ENCODE measurements around the gene BRWD1.

Gene BRWD1

DNA sequence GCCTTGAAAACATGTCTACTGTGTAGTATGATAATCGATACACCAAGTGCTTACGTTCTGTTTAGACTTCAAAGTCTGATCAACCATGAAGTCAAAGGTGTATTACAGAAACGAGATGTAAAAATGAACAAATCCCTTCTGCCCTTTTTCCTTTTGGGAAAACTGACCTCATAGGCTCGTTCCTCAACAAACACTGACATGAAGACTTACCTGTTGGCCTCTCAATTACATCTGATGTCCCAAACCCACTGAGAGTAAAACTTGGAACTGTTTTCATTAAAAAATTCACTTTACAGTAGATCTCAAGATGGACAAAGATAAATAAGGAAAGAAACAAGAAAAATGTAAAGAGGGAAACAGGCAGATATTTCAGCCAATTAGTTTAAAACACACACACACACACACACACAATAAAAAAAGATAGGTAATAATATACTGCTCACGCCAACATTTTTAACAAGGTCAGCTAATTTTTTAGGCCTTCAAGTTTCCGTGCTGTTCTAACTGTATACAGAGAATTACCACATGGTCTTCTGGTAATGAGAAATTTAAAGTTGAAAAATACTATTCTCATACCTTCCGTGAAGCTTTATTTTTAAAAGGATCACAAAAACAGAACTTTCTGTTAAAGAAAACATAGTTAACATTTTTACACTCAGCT lies 33.4 kb upstream of the BRWD1 start:
- Histone ChIP-seq H3K4me2 (ENCODE audit: low read length) (peak overlapping the region; percentile 78), H3K9me3 (ENCODE audit: control insufficient read depth, insufficient read depth, low read length) (no peaks in the 10 kb centered on the region), H3K4me3 (ENCODE audit: low read length) (peak overlapping the region; percentile 97), H3F3A (ENCODE audit: control insufficient read depth, insufficient read depth) (peaks cover 66% of the 10 kb centered on the region), H3K27me3 (ENCODE audit: control insufficient read depth, low read length) (no peaks in the 10 kb centered on the region), H3K36me3 (ENCODE audit: control insufficient read depth, low read length) (peaks cover 70% of the 10 kb centered on the region), H3K27ac (ENCODE audit: low read depth, low read length) (peak overlapping the region; percentile 87), H4K20me1 (ENCODE audit: control insufficient read depth, insufficient read depth, low read depth, low read length) (peaks cover 21% of the 10 kb centered on the region), H3K79me2 (ENCODE audit: control insufficient read depth, low read length) (peaks cover 69% of the 10 kb centered on the region), H3K4me1 (ENCODE audit: control insufficient read depth, low read length) (peaks cover 53% of the 10 kb centered on the region), H3K9me2 (replicated peaks; ENCODE audit: control insufficient read depth, low read length) (no peaks in the 10 kb centered on the region)
- TF ChIP-seq EZH2phosphoT487 (IDR thresholded peaks at IDR 0.05; ENCODE audit: borderline replicate concordance, low read length), result no peak
- TF ChIP-seq, protein P1, sequence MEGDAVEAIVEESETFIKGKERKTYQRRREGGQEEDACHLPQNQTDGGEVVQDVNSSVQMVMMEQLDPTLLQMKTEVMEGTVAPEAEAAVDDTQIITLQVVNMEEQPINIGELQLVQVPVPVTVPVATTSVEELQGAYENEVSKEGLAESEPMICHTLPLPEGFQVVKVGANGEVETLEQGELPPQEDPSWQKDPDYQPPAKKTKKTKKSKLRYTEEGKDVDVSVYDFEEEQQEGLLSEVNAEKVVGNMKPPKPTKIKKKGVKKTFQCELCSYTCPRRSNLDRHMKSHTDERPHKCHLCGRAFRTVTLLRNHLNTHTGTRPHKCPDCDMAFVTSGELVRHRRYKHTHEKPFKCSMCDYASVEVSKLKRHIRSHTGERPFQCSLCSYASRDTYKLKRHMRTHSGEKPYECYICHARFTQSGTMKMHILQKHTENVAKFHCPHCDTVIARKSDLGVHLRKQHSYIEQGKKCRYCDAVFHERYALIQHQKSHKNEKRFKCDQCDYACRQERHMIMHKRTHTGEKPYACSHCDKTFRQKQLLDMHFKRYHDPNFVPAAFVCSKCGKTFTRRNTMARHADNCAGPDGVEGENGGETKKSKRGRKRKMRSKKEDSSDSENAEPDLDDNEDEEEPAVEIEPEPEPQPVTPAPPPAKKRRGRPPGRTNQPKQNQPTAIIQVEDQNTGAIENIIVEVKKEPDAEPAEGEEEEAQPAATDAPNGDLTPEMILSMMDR (IDR thresholded peaks at IDR 0.05; ENCODE audit: low read depth, low read length, poor library complexity, severe bottlenecking), result no peak

DNA sequence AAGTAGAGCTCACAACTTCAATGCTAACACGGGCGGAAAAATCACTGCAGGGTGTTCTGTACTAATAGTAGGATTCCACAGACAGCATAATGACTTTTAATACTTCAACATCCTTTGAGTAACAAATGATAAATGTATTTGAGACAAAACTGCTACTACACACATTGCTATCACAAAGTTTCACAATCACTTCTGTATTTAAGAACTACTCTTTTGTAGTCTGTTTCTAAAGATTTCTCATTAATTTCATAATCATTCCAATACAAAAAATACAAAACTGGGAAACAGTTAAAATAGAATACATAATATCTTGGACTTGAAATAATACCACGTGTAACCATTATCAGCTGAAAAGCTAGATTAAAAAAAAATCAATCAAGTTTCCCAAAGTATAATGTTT lies 32.8 kb upstream of the BRWD1 start:
- H4K20me1 ChIP-seq (ENCODE audit: control insufficient read depth, insufficient read depth, low read depth, low read length), result peaks cover 21% of the 10 kb centered on the region
- no peak for TF ChIP-seq EZH2phosphoT487 (IDR thresholded peaks at IDR 0.05; ENCODE audit: borderline replicate concordance, low read length)
- TF ChIP-seq, protein P1 (IDR thresholded peaks at IDR 0.05; ENCODE audit: low read depth, low read length, poor library complexity, severe bottlenecking), result no peak
- peaks cover 69% of the 10 kb centered on the region for H3K79me2 ChIP-seq (ENCODE audit: control insufficient read depth, low read length)

DNA sequence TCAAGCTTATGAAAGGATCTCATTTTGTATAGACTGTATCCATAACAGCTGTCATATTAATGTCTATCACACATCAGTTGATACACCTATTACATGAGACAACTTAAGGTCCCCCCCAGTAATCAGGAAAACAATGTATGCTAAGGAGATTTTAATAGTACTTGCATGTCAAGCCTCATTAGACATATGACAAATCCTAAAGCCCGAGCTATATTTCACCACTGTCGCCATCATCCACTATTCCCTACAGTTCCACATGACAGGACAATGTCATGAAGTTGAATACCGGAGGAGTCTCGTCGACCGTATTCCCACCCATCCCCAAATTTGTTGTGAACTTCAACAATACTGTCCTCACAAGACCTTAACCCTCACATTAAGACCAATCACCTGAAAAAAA lies 32.0 kb upstream of the BRWD1 start:
- Histone ChIP-seq H4K20me1 (ENCODE audit: control insufficient read depth, insufficient read depth, low read depth, low read length) (peaks cover 21% of the 10 kb centered on the region), H3K4me2 (ENCODE audit: low read length) (peak overlapping the region; percentile 78), H3K4me1 (ENCODE audit: control insufficient read depth, low read length) (peaks cover 59% of the 10 kb centered on the region), H3K9me2 (replicated peaks; ENCODE audit: control insufficient read depth, low read length) (no peaks in the 10 kb centered on the region), H3K4me3 (ENCODE audit: low read length) (peak overlapping the region; percentile 97), H3K9me3 (ENCODE audit: control insufficient read depth, insufficient read depth, low read length) (no peaks in the 10 kb centered on the region), H3F3A (ENCODE audit: control insufficient read depth, insufficient read depth) (peaks cover 77% of the 10 kb centered on the region), H3K27ac (ENCODE audit: low read depth, low read length) (peak overlapping the region; percentile 87), H3K79me2 (ENCODE audit: control insufficient read depth, low read length) (peaks cover 64% of the 10 kb centered on the region), H3K36me3 (ENCODE audit: control insufficient read depth, low read length) (peaks cover 80% of the 10 kb centered on the region), H3K27me3 (ENCODE audit: control insufficient read depth, low read length) (no peaks in the 10 kb centered on the region)
- no peak for TF ChIP-seq EZH2phosphoT487 (IDR thresholded peaks at IDR 0.05; ENCODE audit: borderline replicate concordance, low read length)
- TF ChIP-seq, protein P1 (IDR thresholded peaks at IDR 0.05; ENCODE audit: low read depth, low read length, poor library complexity, severe bottlenecking), result no peak

More for the DNA sequence above, 32.8 kb upstream of the BRWD1 start:
- no peaks in the 10 kb centered on the region for H3K27me3 ChIP-seq (ENCODE audit: control insufficient read depth, low read length)
- H3K4me3 ChIP-seq (ENCODE audit: low read length), result peak overlapping the region; percentile 97
- H3F3A ChIP-seq (ENCODE audit: control insufficient read depth, insufficient read depth), result peaks cover 72% of the 10 kb centered on the region
- H3K9me2 ChIP-seq (replicated peaks; ENCODE audit: control insufficient read depth, low read length), result no peaks in the 10 kb centered on the region
- H3K4me1 ChIP-seq (ENCODE audit: control insufficient read depth, low read length), result peaks cover 59% of the 10 kb centered on the region
- peak overlapping the region; percentile 78 for H3K4me2 ChIP-seq (ENCODE audit: low read length)
- peak overlapping the region; percentile 87 for H3K27ac ChIP-seq (ENCODE audit: low read depth, low read length)
- H3K9me3 ChIP-seq (ENCODE audit: control insufficient read depth, insufficient read depth, low read length), result no peaks in the 10 kb centered on the region
- peaks cover 76% of the 10 kb centered on the region for H3K36me3 ChIP-seq (ENCODE audit: control insufficient read depth, low read length)
